Memory B cell (primary cell): Measurements from ENCODE around the gene SEMA3E.
"Not testable (repeated sequence)": the region's sequence is repeated elsewhere in the genome, so short reads cannot be mapped to it uniquely, and the experiment has no call there.

Experiments
- ATAC-seq: fragments of 150-1000 bp; cut with Tn5 transposase; 2 replicates; pipeline ENCODE4 v1.10.0; 2021; ENCODE audit warnings: low read depth, mild to moderate bottlenecking, moderate library complexity
- DNase-seq, 2 donors: peaks; one replicate each; pipeline ENCODE4 v3.0.0; 2022; ENCODE audit warnings: low spot score in 2 of 2
- H3K27ac Mint-ChIP-seq: one replicate; pipeline ENCODE4 v1.8.0; 2022; ENCODE audit warnings: mild to moderate bottlenecking, moderate library complexity, mixed read lengths
- H3K27me3 Mint-ChIP-seq: one replicate; pipeline ENCODE4 v1.8.0; 2022; ENCODE audit warnings: mixed read lengths
- H3K36me3 Mint-ChIP-seq: one replicate; pipeline ENCODE4 v1.8.0; 2022; ENCODE audit warnings: mild to moderate bottlenecking, mixed read lengths
- H3K4me1 Mint-ChIP-seq: one replicate; pipeline ENCODE4 v1.8.0; 2022; ENCODE audit warnings: mixed read lengths
- H3K4me3 Mint-ChIP-seq: one replicate; pipeline ENCODE4 v1.8.0; 2022; ENCODE audit warnings: mild to moderate bottlenecking, moderate library complexity, mixed read lengths
- H3K9me3 Mint-ChIP-seq: one replicate; pipeline ENCODE4 v1.8.0; 2022; ENCODE audit warnings: mixed read lengths

Gene SEMA3E

GRCh38 chr7:83457022-83457892 is 191.7 kb downstream of the SEMA3E start:
- Mint-ChIP-seq H3K36me3 (no peaks in the 10 kb centered on the region), H3K4me3 (no peak overlapping the region), H3K27me3 (no peaks in the 10 kb centered on the region), H3K9me3 (peaks cover 11% of the 10 kb centered on the region), H3K27ac (no peak overlapping the region), H3K4me1 (no peaks in the 10 kb centered on the region)
- no peak for ATAC-seq
- DNase-seq: no peak

- DNase-seq (no peak), ATAC-seq (no peak)
- H3K9me3 Mint-ChIP-seq: peaks cover 11% of the 10 kb centered on the region
- H3K4me1 Mint-ChIP-seq: no peaks in the 10 kb centered on the region
- H3K4me3 Mint-ChIP-seq: no peak overlapping the region
- H3K27ac Mint-ChIP-seq: no peak overlapping the region
- no peaks in the 10 kb centered on the region for H3K27me3 Mint-ChIP-seq
- no peaks in the 10 kb centered on the region for H3K36me3 Mint-ChIP-seq
These were observed 192.5 kb downstream of the SEMA3E start for GRCh38 chr7:83456413-83456812.

DNA sequence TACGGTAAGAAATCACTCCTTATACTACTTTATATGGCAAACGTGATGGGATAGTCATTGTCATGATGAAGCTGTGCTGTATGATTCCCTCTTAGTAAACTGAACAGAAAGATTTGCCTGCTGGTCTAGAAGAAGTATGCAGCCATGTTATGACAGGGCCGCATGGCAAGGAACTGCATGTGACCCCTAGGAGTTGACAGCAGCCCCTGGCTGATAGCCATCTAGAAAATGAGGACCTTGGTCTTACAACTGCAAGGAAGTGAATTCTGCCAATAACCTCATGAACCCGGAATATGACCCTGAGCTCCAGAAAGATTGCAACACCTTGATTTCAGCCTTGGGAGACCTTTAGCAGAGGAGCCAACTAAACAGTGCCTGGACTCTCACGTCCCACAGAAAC is 193.3 kb downstream of the SEMA3E start:
- no peaks in the 10 kb centered on the region for H3K36me3 Mint-ChIP-seq
- H3K27me3 Mint-ChIP-seq: no peaks in the 10 kb centered on the region
- H3K9me3 Mint-ChIP-seq: peaks cover 4% of the 10 kb centered on the region
- H3K27ac Mint-ChIP-seq: no peak overlapping the region
- H3K4me3 Mint-ChIP-seq: no peak overlapping the region
- DNase-seq (no peak), ATAC-seq (no peak)
- H3K4me1 Mint-ChIP-seq: no peaks in the 10 kb centered on the region

DNA sequence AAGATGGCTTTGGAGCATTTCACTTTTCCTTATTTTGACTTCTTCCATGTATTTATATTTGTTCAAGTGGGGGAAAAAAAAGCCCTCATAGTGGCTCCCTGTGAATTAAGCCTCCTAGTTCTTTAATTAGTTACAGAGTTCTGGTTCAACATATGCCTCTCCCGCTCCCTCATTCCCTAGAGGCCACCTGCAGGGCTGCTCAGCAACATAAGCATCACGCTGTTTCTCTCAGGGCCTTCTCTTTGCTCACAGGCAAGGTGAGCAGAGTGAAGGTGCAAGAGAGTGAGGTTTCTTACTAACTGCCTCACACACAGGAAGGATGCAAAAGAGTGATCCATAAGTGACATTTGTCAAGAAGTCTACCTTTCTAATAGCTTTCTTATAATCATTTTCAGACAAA is 196.7 kb downstream of the SEMA3E start:
- Mint-ChIP-seq H3K4me3 (no peak overlapping the region), H3K9me3 (peaks cover 5% of the 10 kb centered on the region), H3K27me3 (no peaks in the 10 kb centered on the region), H3K36me3 (no peaks in the 10 kb centered on the region), H3K27ac (no peak overlapping the region), H3K4me1 (no peaks in the 10 kb centered on the region)
- ATAC-seq (no peak), DNase-seq (no peak)

GRCh38 chr7:83451501-83452045 is 197.4 kb downstream of the SEMA3E start:
- DNase-seq: no peak
- Mint-ChIP-seq H3K27me3 (no peaks in the 10 kb centered on the region), H3K36me3 (no peaks in the 10 kb centered on the region), H3K4me1 (no peaks in the 10 kb centered on the region), H3K4me3 (no peak overlapping the region), H3K9me3 (peaks cover 5% of the 10 kb centered on the region), H3K27ac (no peak overlapping the region)
- no peak for ATAC-seq

DNA sequence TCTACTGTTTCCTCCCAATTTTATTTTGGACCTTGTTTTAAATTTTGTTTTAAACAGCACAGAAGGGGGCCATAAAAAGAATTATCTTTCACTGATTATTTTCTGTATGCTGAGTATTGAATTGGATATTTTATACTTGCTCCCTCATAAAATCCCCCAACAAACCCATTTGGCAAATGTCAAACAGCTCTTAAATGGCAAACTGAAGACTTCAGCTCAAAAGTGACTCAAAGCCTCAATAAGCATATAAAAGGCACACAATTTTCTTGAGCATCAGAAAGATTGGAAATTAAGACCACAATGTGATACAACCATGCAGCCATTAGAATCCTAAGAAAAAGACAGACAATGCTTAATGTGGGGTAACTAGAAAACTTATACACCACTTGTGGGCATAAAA is 199.2 kb downstream of the SEMA3E start:
- no peak for ATAC-seq
- no peak for DNase-seq
- Mint-ChIP-seq H3K27me3 (no peaks in the 10 kb centered on the region), H3K27ac (no peak overlapping the region), H3K4me1 (no peaks in the 10 kb centered on the region), H3K36me3 (no peaks in the 10 kb centered on the region), H3K4me3 (no peak overlapping the region), H3K9me3 (peaks cover 5% of the 10 kb centered on the region)

GRCh38 chr7:83447681-83448080 is 201.3 kb downstream of the SEMA3E start:
- Mint-ChIP-seq H3K36me3 (no peaks in the 10 kb centered on the region), H3K9me3 (peaks cover 6% of the 10 kb centered on the region), H3K4me1 (no peaks in the 10 kb centered on the region), H3K27ac (no peak overlapping the region), H3K27me3 (no peaks in the 10 kb centered on the region), H3K4me3 (no peak overlapping the region)
- DNase-seq: no peak
- no peak for ATAC-seq

DNA sequence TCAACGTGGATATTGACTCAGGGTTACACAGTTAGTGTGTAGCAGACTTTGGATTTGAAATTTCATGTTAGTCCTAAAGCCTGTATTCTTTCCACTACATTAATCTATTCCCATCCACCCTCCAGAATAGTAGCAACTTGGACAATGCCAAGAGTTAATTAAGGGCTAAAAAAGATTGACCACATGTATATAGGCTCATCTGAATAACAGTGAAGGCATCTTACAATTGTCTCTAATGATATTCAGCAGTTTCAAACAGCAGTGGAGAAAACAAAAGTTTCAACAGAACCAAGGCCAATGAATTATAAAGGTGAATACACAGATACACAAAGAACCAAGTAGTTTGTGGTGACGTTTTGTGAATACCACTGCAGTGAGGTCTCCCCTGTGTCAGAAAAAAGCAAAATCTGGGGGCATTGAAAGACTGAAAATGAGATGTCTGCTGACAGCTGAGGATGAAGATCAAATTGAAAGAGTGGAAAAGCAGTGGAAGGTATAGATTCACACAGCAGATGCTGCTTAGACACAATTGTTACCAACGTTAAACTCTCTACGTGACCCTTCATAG is 202.8 kb downstream of the SEMA3E start:
- no peaks in the 10 kb centered on the region for H3K27me3 Mint-ChIP-seq
- H3K36me3 Mint-ChIP-seq: no peaks in the 10 kb centered on the region
- H3K4me1 Mint-ChIP-seq: no peaks in the 10 kb centered on the region
- DNase-seq: no peak
- no peak for ATAC-seq
- H3K4me3 Mint-ChIP-seq: no peak overlapping the region
- peaks cover 6% of the 10 kb centered on the region for H3K9me3 Mint-ChIP-seq
- no peak overlapping the region for H3K27ac Mint-ChIP-seq

DNA sequence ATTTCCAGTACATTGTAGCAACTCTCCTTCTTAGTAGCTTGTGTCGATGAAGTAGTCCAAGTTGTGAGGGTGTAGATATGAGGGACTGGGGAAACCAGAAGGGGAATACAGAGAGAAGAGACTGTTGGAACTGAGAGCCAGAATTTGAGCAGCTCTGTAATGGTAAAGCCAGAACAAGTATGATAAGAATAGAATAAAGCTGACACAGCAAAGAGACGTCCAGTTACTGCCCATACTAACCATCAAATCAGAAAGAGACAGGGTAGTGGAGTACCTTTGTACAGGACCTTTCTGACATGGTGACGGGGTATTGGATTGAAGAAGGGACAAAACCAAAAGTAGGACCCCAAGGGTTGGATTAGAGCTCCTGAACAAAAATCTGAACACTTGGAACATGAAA is 206.0 kb downstream of the SEMA3E start:
- Mint-ChIP-seq H3K4me3 (no peak overlapping the region), H3K27me3 (no peaks in the 10 kb centered on the region), H3K27ac (no peak overlapping the region), H3K9me3 (peaks cover 2% of the 10 kb centered on the region), H3K4me1 (no peaks in the 10 kb centered on the region), H3K36me3 (no peaks in the 10 kb centered on the region)
- ATAC-seq (no peak), DNase-seq (no peak)

DNA sequence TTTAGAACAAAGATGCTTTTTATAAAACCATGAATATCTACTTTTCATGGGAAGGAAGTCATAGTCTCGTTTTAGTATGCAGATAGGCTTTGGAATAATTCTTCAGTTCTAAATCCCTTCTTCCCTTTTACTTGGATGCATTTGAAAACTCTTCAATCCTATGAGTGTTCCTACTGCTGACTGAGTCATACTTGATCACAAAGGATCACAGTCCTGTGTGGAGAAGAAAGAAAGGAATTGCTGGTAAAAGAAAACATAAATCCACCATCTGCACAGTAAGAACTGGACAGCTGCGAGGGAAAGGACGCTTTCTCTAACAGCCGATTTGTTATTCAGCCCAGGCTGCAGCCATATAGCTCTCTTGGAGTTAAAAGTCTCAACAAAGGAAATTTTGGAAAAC is 209.9 kb downstream of the SEMA3E start:
- H3K4me1 Mint-ChIP-seq: no peaks in the 10 kb centered on the region
- no peak for ATAC-seq
- no peak overlapping the region for H3K27ac Mint-ChIP-seq
- no peaks in the 10 kb centered on the region for H3K36me3 Mint-ChIP-seq
- DNase-seq: no peak
- H3K27me3 Mint-ChIP-seq: no peaks in the 10 kb centered on the region
- H3K4me3 Mint-ChIP-seq: no peak overlapping the region
- H3K9me3 Mint-ChIP-seq: peaks cover 1% of the 10 kb centered on the region

- ATAC-seq, H3K36me3 Mint-ChIP-seq, H3K4me1 Mint-ChIP-seq, H3K9me3 Mint-ChIP-seq, H3K27me3 Mint-ChIP-seq, H3K27ac Mint-ChIP-seq, DNase-seq, H3K4me3 Mint-ChIP-seq: not testable (repeated sequence)
These were observed 218.7 kb downstream of the SEMA3E start for GRCh38 chr7:83430289-83430688.

- no peak for ATAC-seq
- no peaks in the 10 kb centered on the region for H3K36me3 Mint-ChIP-seq
- H3K27ac Mint-ChIP-seq: no peak overlapping the region
- H3K4me1 Mint-ChIP-seq: no peaks in the 10 kb centered on the region
- H3K9me3 Mint-ChIP-seq: peaks cover 2% of the 10 kb centered on the region
- H3K4me3 Mint-ChIP-seq: no peak overlapping the region
- H3K27me3 Mint-ChIP-seq: no peaks in the 10 kb centered on the region
- no peak for DNase-seq
These were observed 219.4 kb downstream of the SEMA3E start for GRCh38 chr7:83429493-83429892.

DNA sequence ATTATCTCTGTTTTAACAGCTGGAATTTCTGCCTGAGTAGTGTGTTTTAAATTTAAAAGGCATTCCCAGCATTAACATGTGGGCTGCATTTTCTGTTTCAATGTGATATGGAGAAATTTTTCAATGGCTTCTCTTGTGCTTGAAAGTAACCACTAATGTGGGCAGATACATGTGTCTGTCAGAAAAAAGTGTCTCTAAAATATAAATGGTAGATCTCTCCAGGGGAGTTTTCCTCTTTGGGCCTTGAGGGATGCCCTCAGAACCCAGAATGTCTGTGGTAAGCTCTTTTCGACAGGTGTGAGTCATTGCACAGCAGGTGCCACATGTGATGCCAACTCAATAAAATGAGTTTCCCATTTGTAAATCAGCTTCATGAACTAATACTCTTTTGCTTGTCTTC is 221.1 kb downstream of the SEMA3E start:
- ATAC-seq (no peak), DNase-seq (no peak)
- Mint-ChIP-seq H3K36me3 (no peaks in the 10 kb centered on the region), H3K4me3 (no peak overlapping the region), H3K9me3 (peaks cover 2% of the 10 kb centered on the region), H3K27me3 (no peaks in the 10 kb centered on the region), H3K4me1 (no peaks in the 10 kb centered on the region), H3K27ac (no peak overlapping the region)

GRCh38 chr7:83426325-83426724 is 222.6 kb downstream of the SEMA3E start:
- Mint-ChIP-seq H3K4me3 (no peak overlapping the region), H3K36me3 (no peaks in the 10 kb centered on the region), H3K27ac (no peak overlapping the region), H3K27me3 (no peaks in the 10 kb centered on the region), H3K4me1 (no peaks in the 10 kb centered on the region), H3K9me3 (peaks cover 2% of the 10 kb centered on the region)
- ATAC-seq (no peak), DNase-seq (no peak)

GRCh38 chr7:83419013-83419412 is 229.9 kb downstream of the SEMA3E start:
- Mint-ChIP-seq H3K27ac (no peak overlapping the region), H3K4me3 (no peak overlapping the region), H3K36me3 (no peaks in the 10 kb centered on the region), H3K27me3 (no peaks in the 10 kb centered on the region), H3K4me1 (no peaks in the 10 kb centered on the region), H3K9me3 (peaks cover 10% of the 10 kb centered on the region)
- DNase-seq (no peak), ATAC-seq (no peak)
